DMS53 treated with DMSO at 0.1 percent for 48 hours (cell line): ENCODE results near the gene TJP1.
"Not testable (repeated sequence)": the region's sequence is repeated elsewhere in the genome, so short reads cannot be mapped to it uniquely, and the experiment has no call there.

Source experiments
- DNase-seq: peaks from one replicate; lab custom pipeline; 2025; ENCODE audit not compliant: unreplicated experiment; lab: John Stamatoyannopoulos, UW

TJP1 gene

DNA sequence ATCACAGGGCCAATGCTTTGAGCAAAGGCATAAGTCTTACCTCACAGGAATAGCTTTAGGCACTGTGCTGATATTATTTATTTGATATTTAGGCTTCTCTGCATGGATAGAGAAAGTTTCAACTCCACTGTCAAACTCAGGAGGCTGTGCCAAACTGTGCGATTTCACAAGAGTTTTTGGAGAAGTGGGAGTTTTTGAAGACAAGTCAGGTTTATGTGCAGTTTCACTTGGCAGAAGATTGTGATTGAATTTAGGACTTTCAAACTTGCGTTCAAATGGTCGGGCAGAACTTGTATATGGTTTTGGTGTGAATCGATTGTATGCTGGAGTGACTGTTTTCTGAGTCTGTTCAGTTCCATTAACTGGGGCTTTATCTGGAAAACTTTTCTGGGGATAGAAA is 113.7 kb downstream of the TJP1 start:
- no peak for DNase-seq

DNA sequence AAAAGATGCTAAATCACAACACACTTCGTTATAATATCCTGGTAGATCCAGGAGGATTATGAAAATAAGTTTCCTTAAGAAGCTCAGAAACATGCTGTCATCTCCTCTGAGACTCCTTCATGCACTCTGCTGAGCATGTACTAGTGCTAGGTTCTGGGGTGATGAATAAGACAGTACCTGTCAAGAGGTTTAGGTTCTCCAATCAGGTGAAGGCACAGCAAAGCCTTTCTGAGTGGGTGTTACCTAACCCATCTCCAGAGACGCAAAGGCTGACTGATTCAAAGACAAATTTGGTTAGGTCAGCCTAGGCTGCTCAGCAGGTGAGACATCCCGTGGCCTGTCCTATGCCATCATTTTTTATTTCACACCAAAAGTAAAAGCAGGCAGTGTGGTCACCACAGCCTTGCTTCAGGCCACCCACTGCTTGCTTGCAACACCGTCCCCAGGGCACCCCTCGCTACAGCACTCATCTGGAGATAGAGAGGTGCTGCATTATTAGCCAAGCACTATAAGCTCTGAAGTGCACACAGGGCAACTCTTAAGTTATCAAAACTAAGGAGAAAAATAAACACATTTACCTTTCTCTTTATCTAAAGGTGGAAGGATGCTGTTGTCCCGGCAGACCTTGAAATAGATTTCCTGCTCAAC is 117.2 kb downstream of the TJP1 start:
- no peak for DNase-seq

DNA sequence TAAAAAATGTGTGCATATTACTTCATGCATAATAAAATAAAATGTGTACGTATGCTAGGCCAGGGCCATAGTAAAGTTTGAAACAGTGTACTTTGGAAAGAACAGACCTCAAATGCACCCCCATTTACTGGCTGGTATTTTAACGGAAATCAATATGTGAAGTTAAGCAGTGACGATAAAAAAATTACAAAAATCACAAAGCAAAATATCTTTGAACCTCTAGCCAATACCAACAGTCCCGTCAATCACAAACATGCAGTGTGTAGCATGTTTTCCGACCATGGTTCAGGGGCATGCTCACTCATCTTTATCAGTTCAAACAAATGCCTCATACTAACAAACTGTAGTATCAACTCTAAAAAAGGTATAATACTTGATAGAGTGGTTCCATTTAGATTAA is 121.1 kb downstream of the TJP1 start:
- no peak for DNase-seq

DNA sequence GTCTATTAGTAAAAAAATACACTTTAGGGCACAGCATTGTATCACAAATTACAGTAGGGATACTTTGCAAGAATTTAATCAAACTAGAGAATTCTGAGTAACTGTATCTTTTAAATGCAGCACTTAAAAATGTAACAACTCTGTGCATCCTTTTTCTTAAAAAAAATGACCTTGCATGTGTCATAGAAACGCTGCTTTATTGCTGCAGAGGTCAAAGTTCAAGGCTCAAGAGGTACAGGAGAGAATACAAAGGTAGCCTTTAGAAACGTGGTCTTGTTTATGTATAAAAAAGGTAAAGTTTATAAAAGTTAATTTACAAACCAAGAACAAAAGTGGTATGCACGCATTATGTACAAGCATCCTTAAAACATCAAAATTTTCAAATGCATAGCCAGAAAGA is 122.0 kb downstream of the TJP1 start:
- no peak for DNase-seq

DNA sequence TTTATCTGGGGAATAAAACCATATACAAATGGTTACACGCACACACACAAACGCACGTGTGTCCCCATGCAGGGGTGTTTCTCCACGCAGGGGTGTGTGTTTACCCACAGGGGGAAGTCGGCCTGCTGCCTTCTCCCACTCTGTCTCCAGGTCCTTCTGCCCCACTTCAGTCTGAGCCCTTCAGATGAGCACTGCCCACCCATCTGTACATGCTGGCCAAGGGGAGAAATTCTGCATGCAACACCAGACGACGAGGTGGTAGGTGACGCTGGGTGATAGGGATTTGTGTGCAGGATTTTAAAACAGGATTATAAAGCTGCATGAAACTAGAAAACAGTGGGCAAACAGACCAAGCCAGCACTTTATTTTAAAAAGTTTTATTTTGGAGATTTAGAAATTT is 122.5 kb downstream of the TJP1 start:
- DNase-seq: peak; percentile 72

DNA sequence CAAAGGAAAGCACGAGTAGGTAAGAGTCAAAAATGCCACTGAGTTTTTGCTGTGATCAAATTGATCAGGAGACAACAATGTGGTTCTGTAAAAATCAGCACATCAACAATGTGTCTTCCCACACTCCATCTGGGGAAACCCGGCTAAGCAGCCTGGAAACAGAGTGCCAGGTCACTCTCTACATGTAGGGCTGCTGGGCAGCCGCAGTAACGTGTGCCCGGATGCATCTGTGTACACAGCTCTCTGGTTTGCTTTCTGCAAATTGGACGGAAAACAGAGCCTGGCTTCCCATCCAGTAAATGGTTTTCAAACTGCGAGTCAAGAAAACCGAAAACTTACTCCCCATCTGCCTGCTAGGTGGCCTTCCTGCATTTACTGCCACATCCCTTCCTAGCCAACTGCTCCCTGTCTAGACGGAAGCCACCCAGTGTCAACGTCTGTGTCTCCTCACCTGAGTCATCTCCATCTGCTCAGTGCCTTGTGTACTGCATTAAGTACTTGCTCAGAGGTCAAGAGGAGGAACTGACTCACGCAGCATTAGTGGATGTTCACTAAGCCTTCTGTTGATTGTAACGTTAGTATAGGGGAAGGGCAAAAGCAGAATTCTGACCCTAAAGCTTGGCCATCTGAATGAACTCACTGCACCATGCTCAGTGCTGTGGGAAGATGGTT is 124.1 kb downstream of the TJP1 start:
- peak; percentile 96 for DNase-seq

DNA sequence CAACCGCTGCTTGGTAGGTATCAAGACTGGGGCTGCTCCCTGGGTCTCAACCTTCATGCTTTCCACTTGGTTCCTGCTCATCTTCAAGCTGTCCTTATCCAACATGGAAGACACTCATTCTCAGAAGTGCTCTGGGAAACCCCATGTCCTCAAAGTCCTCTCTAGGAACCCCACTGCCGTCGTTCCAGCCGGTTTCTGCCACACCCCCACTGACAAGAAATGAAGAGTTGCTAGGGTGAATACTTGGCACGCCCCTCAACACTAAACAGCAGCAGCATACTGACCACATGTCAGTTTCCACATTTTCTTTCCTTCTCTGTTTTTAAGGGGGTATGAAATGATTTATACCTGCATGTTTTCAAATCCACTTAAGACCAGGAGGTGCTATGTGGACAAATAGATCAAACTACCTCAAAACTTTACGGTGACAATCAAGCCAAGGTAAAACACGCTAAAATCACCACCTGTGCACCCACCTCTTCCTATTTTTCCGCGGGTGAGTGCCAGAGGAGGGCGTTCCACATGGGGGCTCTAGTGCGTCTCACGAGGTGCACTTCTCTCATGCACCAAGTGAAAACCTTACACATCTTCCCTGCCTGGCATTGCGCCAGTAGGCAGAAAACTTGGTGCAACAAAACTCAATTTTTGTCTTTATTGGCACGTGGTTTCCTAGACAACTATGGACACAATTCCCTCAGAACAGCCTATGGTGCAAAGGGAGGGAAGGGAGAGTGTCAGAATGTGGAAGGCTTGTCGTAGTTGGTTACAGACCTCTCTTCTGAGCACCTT is 125.1 kb downstream of the TJP1 start:
- no peak for DNase-seq

DNA sequence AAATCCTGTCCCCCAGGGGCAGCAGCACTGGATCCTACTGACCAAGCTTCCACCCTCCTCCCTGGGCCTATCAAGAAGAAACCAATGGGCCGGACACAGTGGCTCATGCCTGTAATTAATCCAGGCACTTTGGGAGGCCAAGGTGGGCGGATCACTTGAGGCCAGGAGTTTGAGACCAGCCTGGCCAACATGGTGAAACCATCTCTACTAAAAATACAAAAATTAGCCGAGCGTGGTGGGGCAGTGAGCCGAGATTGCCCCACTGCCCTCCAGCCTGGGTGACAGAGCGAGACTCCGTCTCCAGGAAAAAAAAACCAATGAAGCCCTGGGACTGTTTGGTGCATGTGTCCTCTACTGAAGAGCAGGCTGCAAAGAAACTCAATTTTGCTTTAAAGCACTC is 125.8 kb downstream of the TJP1 start:
- not testable (repeated sequence) for DNase-seq

DNA sequence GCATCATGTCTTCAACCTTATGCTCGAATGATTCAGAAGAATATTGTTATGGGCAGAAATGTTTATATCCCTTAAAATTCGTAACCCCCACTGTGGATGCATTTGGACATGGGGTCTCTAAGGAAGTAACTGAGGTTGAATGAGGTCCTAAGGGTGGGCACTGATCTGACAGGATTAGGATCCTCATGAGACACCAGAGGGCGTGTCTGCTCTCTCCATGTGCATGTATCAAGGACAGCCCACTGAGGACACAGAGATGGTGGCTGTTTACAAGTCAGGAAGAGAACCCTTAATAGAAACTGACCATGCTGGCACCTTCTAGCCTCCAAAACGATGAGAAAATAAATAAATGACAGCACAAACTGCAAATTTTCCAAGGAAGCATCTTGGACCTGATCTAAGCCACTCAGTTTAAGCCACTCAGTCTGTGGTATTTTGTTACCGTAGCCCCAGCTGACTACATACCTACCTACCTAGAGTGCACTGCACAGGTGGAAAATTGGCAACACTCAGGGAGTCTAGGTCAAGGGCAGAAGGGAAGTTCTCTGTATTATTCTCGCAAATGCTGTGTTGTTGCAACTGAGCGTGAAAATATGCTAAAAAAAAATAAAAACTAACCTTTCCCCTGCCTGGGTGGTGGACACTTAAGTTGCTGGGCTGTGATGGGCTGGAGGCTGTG is 126.6 kb downstream of the TJP1 start:
- no peak for DNase-seq

DNA sequence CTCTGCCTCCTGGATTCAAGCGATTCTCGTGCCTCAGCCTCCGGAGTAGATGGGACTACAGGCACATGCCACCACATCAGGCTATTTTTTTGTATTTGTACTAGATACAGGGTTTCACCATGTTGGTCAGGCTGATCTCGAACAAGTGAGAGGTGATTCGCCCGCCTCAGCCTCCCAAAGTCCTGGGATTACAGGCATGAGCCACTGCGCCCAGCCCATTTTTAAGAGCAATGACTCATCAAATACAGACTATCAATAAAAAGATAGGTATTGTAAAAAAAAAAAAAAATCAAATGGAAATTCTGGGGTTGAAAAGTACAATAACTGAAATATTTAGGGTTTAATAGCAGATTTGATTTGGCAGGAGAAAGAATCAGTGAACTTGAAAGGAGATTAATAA is 129.0 kb downstream of the TJP1 start:
- no peak for DNase-seq

DNA sequence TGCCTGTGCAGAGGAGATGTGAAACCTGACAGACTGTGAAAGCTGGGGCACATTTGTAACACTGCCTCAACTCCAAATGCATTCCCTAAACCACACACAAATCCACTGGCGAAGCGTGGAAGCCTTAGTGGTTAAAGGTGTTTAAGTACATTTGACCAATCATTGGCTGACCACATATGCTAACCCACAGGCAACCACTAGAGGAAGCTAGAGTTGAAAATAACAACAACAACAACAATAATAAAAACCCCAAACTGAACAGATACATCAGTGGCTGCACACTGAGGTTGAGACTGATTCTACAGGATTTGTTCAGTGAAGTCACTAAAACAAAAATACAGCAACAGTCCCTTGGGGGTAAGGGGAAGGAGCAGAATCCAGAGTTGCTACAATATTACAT is 129.7 kb downstream of the TJP1 start:
- DNase-seq: no peak

DNA sequence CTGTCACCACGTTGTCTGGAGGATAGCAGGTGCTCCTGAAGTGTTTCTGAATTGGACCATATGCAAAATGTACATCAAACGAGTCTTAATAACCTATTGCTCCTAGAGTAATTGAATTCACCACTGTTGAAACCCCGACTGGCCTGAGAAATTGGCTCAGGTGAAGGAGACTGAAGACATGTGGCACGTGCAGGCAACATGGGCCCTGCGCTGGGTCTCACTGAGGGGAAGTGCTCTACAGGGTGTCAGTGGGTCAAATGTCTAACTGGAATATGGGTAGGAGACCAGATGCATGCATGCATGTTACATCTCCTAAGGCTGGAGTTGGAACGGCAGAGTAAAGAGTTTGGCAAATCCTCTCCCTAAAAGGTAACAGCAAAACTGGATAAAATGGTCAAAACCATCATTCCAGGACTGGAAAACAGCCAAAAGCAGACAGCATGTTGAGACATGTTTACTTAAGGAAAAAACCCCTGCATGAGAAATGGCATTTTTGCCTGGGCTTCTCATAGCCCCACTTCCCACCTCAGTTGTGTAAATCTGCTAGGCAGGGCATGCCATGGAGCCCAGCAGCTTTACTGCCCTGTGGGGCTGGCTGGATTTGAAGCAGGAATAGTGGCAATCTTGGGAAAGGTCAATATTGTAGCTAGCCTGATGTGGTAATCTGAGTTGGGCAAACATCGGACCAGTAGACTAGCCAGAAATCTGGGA is 131.3 kb downstream of the TJP1 start:
- no peak for DNase-seq

DNA sequence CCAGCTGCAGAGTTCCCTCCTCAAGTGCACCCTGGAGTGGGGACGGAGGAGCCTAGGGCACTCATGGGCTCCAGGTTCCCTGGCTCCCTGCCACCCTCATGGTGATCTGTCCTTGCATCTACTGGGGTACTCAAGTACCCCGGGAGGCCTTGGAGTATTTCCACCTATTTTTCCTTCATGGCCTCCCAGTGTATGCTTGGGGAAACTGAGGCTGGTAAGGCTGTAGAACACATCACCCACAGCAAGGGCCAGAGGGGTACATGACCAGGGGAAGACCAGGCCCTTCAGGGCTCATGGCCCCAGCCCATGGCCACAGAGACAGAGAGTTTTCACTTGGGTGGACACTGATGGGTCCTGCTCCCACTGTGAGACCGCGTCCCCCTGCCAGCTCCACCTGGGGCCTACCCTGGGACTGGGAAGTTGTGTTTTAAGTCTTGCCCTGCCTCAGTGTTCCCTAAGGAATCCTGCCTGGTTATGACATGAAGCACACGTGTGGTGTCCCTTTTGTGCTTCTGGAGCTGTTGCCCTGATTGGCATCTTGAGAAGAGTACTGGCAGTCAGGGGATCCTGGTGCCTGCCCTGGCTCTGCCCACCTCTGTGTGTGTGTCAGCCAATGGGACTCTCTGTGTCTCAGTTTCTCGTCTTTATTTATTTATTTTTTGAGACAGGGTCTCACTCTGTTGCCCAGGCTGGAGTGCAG is 132.8 kb downstream of the TJP1 start:
- no peak for DNase-seq

DNA sequence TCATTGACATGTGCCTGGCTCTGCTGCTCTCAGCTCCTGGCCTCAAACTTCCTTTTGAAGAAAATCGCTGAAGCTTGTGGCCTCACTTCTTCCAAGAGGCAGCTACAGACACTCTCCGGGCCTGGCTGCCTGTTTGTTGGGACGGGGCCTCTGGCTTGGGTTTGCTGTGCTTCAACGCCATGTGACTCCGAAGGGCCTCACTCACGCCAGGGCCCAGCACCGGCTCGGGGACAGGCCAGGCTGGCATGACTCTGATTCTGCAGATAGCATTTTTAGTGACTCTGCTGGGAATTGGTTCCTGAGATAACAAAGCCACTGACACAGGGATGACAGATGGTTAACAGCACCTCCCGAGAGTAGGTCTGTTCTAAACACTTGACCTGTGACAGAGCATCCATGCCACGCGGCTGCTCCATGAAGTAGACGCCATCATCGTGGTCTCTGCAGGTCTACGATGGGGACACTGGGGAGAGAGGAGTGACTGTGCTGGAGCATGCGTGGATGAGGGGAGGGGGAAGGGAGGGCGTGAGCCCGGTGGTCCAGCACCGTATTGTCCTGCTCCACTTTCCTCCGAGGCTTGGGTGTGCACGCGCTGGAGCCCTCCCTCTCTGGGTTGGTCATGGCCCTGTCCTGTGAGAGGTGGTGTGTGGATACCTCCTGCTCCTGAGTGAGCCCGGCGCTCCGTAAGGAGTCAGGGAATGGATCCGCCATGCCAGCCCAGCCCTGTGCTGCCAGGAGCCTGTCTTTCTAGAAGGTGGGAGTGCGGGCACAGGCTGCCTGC is 133.6 kb downstream of the TJP1 start:
- no peak for DNase-seq

DNA sequence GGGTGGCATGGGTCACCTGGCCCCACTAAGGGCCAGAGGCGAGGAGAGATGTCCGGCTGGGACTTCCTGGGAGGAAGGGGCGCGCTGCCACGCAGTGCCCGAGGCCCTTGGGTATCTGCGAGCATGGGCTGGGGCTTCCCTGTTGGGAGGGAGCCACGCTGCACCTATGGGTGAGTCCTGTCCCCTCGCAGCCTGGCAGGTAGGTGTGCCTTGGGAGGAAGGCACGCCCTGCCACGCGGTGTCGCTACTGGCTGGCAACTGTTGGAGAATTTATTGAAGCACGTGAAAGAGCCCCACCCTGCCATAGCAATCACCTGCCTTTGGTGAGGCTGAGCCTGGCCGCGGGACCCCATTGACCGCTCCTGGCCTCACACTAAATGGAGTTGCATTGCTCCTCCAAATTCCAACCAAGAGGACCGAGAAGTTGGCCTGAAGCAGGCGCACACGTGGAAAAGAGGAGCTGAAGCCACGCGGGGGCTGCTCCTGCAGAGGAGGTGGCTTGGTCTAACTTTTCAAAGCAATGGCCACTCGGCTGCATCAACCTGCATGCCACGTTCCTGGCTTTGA is 134.2 kb downstream of the TJP1 start:
- DNase-seq: no peak

DNA sequence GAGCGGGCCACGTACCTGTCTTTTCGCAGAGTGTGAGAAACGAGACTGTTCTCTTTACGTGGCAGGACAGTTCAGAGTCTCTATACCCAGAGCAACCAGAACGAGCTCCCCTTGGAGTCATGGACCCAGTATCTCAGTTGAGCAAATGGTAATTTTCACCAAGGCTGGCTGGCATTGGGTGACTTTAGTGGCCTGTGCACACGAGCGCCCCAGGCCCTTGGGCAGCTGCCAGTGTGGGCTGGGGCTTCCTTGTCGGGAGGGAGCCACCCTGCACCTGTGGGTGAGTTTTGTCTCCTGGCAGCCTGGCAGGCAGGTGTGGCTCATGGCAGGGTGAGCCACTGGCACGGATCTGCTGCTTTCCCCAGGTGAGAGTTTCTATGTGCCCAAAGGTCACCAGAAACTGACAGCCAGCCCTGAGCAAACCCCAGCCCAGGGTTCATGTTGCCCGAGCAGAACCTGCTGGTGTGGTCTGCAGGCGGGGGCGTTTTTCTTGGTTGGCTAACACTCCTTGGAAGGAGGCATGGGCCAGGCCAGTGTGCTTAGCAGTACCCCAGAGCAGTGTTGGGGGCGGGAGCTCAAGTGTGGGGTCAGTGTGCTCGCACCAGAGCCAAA is 135.0 kb downstream of the TJP1 start:
- no peak for DNase-seq

DNA sequence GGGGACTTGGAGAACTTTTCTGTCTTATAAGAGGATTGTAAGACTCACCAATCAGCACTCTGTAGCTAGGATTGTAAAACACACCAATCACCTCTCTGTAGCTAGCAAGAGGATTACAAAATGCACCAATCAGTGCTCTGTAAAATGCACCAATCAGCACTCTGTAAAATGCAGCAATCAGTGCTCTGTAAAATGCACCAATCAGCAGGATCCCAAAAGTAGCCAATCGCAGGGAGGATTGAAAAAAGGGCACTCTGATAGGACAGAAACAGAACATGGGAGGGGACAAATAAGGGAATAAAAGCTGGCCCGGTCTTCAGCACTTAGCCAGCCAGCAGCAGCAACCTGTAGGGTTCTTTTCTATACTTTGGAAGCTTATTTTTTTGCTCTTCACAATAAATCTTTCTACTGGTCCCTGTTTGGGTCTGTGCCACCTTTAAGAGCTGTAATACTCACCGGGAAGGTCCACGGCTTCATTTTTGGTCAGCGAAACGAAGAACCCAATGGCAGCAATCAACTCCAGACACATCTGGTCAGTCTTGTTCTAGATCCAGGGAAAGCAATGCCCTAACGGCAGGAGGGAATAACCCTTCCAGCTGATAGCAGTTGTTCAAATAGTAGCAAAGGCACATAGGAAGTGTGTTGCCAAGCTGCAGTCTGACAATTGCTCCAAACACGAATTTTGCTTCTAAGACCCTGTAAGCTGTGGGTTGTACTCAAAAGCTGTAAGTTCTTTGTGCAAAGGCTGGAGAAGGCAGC is 135.6 kb downstream of the TJP1 start:
- no peak for DNase-seq

DNA sequence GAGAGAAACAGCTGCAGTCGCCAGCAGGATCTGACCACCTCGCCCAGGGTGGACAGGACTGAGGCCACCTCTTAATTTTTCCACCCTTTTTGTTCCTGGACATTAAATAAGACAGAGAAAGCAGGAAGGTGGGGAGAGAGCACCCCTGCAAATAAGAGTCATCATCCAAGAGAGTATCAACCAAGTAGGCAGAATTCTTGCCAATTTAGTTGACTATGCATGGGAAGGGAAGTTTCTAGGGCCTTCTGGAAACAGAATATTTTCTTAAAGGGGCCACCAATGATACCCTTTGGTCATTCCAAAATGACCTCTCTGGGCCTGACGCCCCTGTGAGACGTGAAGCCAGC is 136.2 kb downstream of the TJP1 start:
- no peak for DNase-seq
